ENCODE measurements around the gene PBRM1.

GRCh38 chr3:52678265-52679198 lies 7.2 kb downstream of the PBRM1 start:
- TF ChIP-seq CTCF (conservative IDR thresholded peaks at IDR 0.05), result no peak
- TF ChIP-seq EZH2 (IDR thresholded peaks at IDR 0.05; ENCODE audit: low read depth), result no peak
